Measurements from ENCODE around the gene KRI1. TPM values are rescaled to one million over a fixed set of nuclear protein-coding genes. Genes with fewer than 3 reads are reported as not detected.
A peak's percentile ranks its signal among the peaks of the same experiment; 100 is the strongest.

Gene KRI1
- total and polyA plus RNA-seq, 12 donors = 7.1 to 69.0 (median 20.1) TPM

DNA sequence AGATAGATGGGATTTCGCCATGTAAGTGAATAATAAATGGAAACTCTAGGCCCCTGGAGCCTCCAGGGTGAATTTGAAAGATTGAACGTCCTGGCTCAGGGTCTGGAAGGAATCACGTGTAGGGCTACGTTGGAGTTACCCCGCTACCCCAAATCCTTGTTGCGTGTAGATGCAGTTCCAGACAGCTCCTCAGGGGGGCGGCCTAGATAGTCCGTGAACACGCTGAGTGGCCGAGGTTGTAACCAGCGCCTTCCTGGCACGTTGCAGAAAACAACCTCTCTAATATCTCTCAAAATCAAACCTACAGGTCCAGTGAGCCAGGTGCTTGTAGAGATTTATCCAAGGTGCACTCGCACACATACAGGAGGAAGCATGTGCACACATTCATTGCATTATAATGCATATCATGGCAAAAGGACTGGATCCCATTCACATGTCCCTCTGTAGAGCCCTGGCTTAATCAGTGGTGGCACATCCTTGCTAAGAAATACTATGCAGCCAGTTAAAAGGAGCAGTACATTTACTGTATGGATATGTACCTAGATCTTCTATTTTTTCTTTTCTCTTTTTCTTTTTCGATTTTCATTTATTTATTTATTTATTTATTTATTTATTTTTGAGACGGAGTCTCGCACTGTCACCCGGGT, 60.1 kb downstream of the KRI1 start:
- Histone ChIP-seq H3K9me3 (replicated peaks in 1 of 3) (no peaks in the 10 kb centered on the region), H3K27ac (no peak overlapping the region), H3K4me1 (replicated peaks in 1 of 2) (peaks cover 9 to 11% of the 10 kb centered on the region in 2 donors), H3K27me3 (peaks cover 4% of the 10 kb centered on the region), H3K4me3 (peak overlapping the region in 1 of 4 donors; percentile 6), H3K36me3 (replicated peaks in 1 of 2) (no peaks in the 10 kb centered on the region)
- DNase-seq = peak; percentile 71 to 91 (median 85)
- no peak for TF ChIP-seq POLR2A (IDR thresholded peaks at IDR 0.05)
- TF ChIP-seq, protein P1, sequence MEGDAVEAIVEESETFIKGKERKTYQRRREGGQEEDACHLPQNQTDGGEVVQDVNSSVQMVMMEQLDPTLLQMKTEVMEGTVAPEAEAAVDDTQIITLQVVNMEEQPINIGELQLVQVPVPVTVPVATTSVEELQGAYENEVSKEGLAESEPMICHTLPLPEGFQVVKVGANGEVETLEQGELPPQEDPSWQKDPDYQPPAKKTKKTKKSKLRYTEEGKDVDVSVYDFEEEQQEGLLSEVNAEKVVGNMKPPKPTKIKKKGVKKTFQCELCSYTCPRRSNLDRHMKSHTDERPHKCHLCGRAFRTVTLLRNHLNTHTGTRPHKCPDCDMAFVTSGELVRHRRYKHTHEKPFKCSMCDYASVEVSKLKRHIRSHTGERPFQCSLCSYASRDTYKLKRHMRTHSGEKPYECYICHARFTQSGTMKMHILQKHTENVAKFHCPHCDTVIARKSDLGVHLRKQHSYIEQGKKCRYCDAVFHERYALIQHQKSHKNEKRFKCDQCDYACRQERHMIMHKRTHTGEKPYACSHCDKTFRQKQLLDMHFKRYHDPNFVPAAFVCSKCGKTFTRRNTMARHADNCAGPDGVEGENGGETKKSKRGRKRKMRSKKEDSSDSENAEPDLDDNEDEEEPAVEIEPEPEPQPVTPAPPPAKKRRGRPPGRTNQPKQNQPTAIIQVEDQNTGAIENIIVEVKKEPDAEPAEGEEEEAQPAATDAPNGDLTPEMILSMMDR (IDR thresholded peaks at IDR 0.05) = peak; percentile 65 to 87 (median 76)
- WGBS, 4 donors = 26 to 36% (median 27%) methylated on average over 14 to 17 of the region's 17 CpGs
- intact Hi-C loops (cut with DNase I) = loop anchor here in 1 of 2 donors (10.0 kb wide), 1 partner anchor 69 kb away; no protein-coding TSS in a partner anchor

MicroRNA genes within 50 kb of the gene (microRNA counts, 767-probe panel; counts per million panel counts)
- 0 counts per million in 2 donors for microRNA hsa-miR-1238

Small RNA genes within 50 kb of the gene (microRNA-seq; reads per million reads assigned to microRNA genes)
- 0 reads per million in 3 donors for gene MIR1238

Small RNA genes within 50 kb of the gene (small RNA-seq; reads per million reads assigned to genes)
- gene MIR1238 = 0 reads per million in 2 donors
- gene RNU7-140P = 0 reads per million in 2 donors

Other genes starting within 250 kb of the KRI1 start
- 10 to 100 TPM; 21.1 to 43.3 (median 31.0) TPM for gene FDX2, start 250.0 kb downstream of the KRI1 start, total RNA-seq
- 10 to 100 TPM; 26.6 to 45.3 (median 33.4) TPM for gene FDX2, start 250.0 kb downstream of the KRI1 start, polyA plus RNA-seq
- 10 to 100 TPM in 8 of 9 donors, 1 to 10 TPM in 1; 4.3 to 42.7 (median 27.8) TPM for gene RAVER1, start 232.5 kb downstream of the KRI1 start, total RNA-seq
- 10 to 100 TPM in 1 of 3 donors, 1 to 10 TPM in 2; 4.1 to 14.0 (median 5.5) TPM for gene RAVER1, start 232.5 kb downstream of the KRI1 start, polyA plus RNA-seq
- gene ICAM3, start 226.4 kb downstream of the KRI1 start, total RNA-seq = 10 to 100 TPM in 2 of 9 donors, 1 to 10 TPM in 7; 3.7 to 17.7 (median 7.6) TPM
- gene ICAM3, start 226.4 kb downstream of the KRI1 start, polyA plus RNA-seq = 10 to 100 TPM in 1 of 3 donors, 1 to 10 TPM in 2; 4.8 to 11.1 (median 8.4) TPM
- 100 to 1,000 TPM in 4 of 9 donors, 10 to 100 TPM in 5; 56.1 to 160 (median 96.8) TPM for gene TYK2, start 185.4 kb downstream of the KRI1 start, total RNA-seq
- gene TYK2, start 185.4 kb downstream of the KRI1 start, polyA plus RNA-seq = 100 to 1,000 TPM in 2 of 3 donors, 10 to 100 TPM in 1; 61.5 to 408 (median 297) TPM
- gene CDC37, start 162.5 kb downstream of the KRI1 start, total RNA-seq = 100 to 1,000 TPM in 4 of 9 donors, 10 to 100 TPM in 5; 72.8 to 137 (median 97.3) TPM
- gene CDC37, start 162.5 kb downstream of the KRI1 start, polyA plus RNA-seq = 100 to 1,000 TPM; 117 to 518 (median 317) TPM
- gene PDE4A, start 145.5 kb downstream of the KRI1 start, total RNA-seq = 10 to 100 TPM in 7 of 9 donors, 1 to 10 TPM in 1, under 1 TPM in 1; 0.28 to 20.4 (median 12.0) TPM
- gene PDE4A, start 145.5 kb downstream of the KRI1 start, polyA plus RNA-seq = 1 to 10 TPM; 4.4 to 10.0 (median 6.4) TPM
- gene KEAP1, start 62.7 kb downstream of the KRI1 start, total RNA-seq = 100 to 1,000 TPM in 1 of 9 donors, 10 to 100 TPM in 8; 71.1 to 106 (median 75.4) TPM
- 100 to 1,000 TPM in 1 of 3 donors, 10 to 100 TPM in 2; 71.0 to 101 (median 97.3) TPM for gene KEAP1, start 62.7 kb downstream of the KRI1 start, polyA plus RNA-seq
- 1 to 10 TPM in 2 of 9 donors, under 1 TPM in 6, not detected in 1; 0.14 to 3.0 (median 0.61) TPM for gene S1PR5, start 48.6 kb downstream of the KRI1 start, total RNA-seq
- gene S1PR5, start 48.6 kb downstream of the KRI1 start, polyA plus RNA-seq = under 1 TPM; 0.37 to 0.97 (median 0.51) TPM
- 10 to 100 TPM; 26.4 to 93.7 (median 37.8) TPM for gene ATG4D, start 22.1 kb downstream of the KRI1 start, total RNA-seq
- 10 to 100 TPM in 2 of 3 donors, 1 to 10 TPM in 1; 7.4 to 58.2 (median 53.2) TPM for gene ATG4D, start 22.1 kb downstream of the KRI1 start, polyA plus RNA-seq
- gene CDKN2D, start 3.0 kb upstream of the KRI1 start, total RNA-seq = 10 to 100 TPM in 2 of 9 donors, 1 to 10 TPM in 7; 1.9 to 17.4 (median 6.5) TPM
- 10 to 100 TPM in 2 of 3 donors, 1 to 10 TPM in 1; 7.4 to 11.2 (median 10.0) TPM for gene CDKN2D, start 3.0 kb upstream of the KRI1 start, polyA plus RNA-seq
- under 1 TPM in 2 of 9 donors, not detected in 7; 0.19 to 0.43 TPM for gene AP1M2, start 21.3 kb upstream of the KRI1 start, total RNA-seq
- under 1 TPM in 2 of 3 donors, not detected in 1; 0.10 to 0.97 TPM for gene AP1M2, start 21.3 kb upstream of the KRI1 start, polyA plus RNA-seq
- gene SLC44A2, start 59.5 kb upstream of the KRI1 start, total RNA-seq = 100 to 1,000 TPM in 4 of 9 donors, 10 to 100 TPM in 5; 20.4 to 188 (median 90.8) TPM
- 10 to 100 TPM; 67.3 to 92.3 (median 68.1) TPM for gene SLC44A2, start 59.5 kb upstream of the KRI1 start, polyA plus RNA-seq
- gene ILF3, start 88.3 kb upstream of the KRI1 start, total RNA-seq = 100 to 1,000 TPM in 5 of 9 donors, 10 to 100 TPM in 4; 75.0 to 254 (median 115) TPM
- 100 to 1,000 TPM; 192 to 232 (median 219) TPM for gene ILF3, start 88.3 kb upstream of the KRI1 start, polyA plus RNA-seq
- gene QTRT1, start 135.4 kb upstream of the KRI1 start, total RNA-seq = 10 to 100 TPM; 16.4 to 82.7 (median 40.3) TPM
- gene QTRT1, start 135.4 kb upstream of the KRI1 start, polyA plus RNA-seq = 100 to 1,000 TPM in 2 of 3 donors, 1 to 10 TPM in 1; 8.1 to 466 (median 422) TPM
- 100 to 1,000 TPM in 8 of 9 donors, 10 to 100 TPM in 1; 73.3 to 196 (median 166) TPM for gene DNM2, start 152.1 kb upstream of the KRI1 start, total RNA-seq
- gene DNM2, start 152.1 kb upstream of the KRI1 start, polyA plus RNA-seq = 100 to 1,000 TPM; 103 to 157 (median 124) TPM

All from adrenal gland (tissue), 12 donors.